Measurements from ENCODE around the gene NEK8. TPM values are rescaled to one million over a fixed set of nuclear protein-coding genes. Genes with fewer than 3 reads are reported as not detected.

The NEK8 gene
- total RNA-seq, 4 donors from 2014 or later, result 1.1 to 7.3 (median 2.6) TPM

DNA sequence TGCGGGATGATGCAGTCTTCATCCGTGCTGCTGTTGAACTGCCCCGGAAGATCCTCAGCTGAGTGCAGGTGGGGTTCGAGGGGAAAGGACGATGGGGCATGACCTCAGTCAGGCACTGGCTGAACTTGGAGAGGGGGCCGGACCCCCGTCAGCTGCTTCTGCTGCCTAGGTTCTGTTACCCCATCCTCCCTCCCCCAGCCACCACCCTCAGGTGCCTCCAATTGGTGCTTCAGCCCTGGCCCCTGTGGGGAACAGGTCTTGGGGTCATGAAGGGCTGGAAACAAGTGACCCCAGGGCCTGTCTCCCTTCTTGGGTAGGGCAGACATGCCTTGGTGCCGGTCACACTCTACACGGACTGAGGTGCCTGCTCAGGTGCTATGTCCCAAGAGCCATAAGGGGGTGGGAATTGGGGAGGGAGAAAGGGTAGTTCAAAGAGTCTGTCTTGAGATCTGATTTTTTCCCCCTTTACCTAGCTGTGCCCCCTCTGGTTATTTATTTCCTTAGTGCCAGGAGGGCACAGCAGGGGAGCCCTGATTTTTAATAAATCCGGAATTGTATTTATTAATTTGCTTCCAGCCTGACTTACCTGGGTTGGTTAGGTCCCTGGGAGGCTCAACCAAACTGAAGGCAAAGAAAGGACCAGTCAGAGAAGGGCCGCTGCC, 21.1 kb downstream of the NEK8 start:
- no peak for TF ChIP-seq CTCF (IDR thresholded peaks at IDR 0.05)
- TF ChIP-seq POLR2A (IDR thresholded peaks at IDR 0.05), result peak in 1 of 4 donors; percentile 1
- Histone ChIP-seq H3K27ac (peak overlapping the region; percentile 37 to 69 (median 58)), H3K4me3 (no peak overlapping the region), H3K4me1 (peaks cover 51 to 65% (median 53%) of the 10 kb centered on the region in 3 donors), H3K27me3 (no peaks in the 10 kb centered on the region), H3K9me3 (no peaks in the 10 kb centered on the region), H3K36me3 (peaks cover 7 to 35% (median 22%) of the 10 kb centered on the region in 3 donors)
- DNase-seq, result no peak
- 36 to 47% methylated on average over 2 to 3 of the region's 11 CpGs for WGBS, 2 donors
- intact Hi-C loops (cut with DNase I), result no loop called here

DNA sequence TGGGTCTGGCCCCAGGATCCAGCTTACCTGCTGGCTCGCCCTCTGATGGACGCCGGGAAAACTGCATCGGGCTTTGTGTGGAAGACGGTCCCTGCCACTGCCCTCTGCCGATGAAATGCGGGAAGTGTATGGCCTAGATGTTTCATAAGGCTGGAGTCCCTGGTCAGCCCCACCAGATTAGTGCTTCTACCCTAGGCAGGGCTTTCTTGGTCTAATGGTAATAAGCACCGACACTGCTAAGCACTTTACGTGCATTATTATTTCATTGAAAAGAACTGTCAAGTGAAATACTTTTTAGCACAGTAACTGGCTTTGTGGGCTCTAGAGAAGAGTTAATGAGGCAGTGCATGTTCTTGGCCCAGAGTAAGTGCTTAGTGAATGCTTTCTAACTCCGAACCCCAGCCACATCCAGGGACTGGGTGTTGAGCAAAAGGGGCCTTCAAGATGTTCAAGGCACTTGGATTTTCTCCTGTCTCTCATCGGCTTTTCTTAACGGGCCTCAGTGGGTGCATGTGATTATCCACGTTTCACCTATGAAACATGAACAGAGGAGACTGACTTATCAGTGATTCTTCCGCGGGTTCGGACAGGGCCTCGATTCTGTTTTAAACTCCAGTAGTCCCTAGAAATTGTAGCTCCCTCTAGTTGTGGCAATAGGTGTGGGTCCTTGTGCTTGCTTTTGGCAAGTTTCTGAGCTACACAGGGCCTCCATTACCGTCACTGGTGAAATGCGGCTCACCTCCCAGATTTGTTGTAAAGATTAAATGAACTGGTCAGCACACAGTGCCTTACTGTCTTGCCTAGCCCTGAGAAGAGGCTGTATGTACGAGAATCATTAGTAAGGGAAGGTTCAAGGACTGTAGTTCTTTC, 21.8 kb downstream of the NEK8 start:
- WGBS, 2 donors, result 20 to 40% methylated on average over 14 to 15 of the region's 20 CpGs
- peaks cover 43 to 65% (median 51%) of the 10 kb centered on the region in 3 donors for H3K4me1 ChIP-seq
- TF ChIP-seq POLR2A (IDR thresholded peaks at IDR 0.05), result peak in 1 of 4 donors; percentile 6
- peak; percentile 99 to 100 (median 100) for TF ChIP-seq CTCF (IDR thresholded peaks at IDR 0.05)
- peak overlapping the region; percentile 37 to 69 (median 58) for H3K27ac ChIP-seq
- peak; percentile 81 for DNase-seq
- H3K36me3 ChIP-seq, result peaks cover 7 to 35% (median 22%) of the 10 kb centered on the region in 3 donors
- intact Hi-C loops (cut with DNase I), result no loop called here
- H3K9me3 ChIP-seq, result no peaks in the 10 kb centered on the region
- H3K4me3 ChIP-seq, result no peak overlapping the region
- H3K27me3 ChIP-seq, result no peaks in the 10 kb centered on the region

- DNase-seq, result no peak
- no peaks in the 10 kb centered on the region for H3K9me3 ChIP-seq
- H3K27ac ChIP-seq, result no peak overlapping the region
- H3K4me3 ChIP-seq, result no peak overlapping the region
- intact Hi-C loops (cut with DNase I), result no loop called here
- peaks cover 7 to 35% (median 22%) of the 10 kb centered on the region in 3 donors for H3K36me3 ChIP-seq
- no peaks in the 10 kb centered on the region for H3K27me3 ChIP-seq
- no peak for TF ChIP-seq POLR2A (IDR thresholded peaks at IDR 0.05)
- TF ChIP-seq CTCF (IDR thresholded peaks at IDR 0.05), result no peak
- peaks cover 30 to 64% (median 37%) of the 10 kb centered on the region in 3 donors for H3K4me1 ChIP-seq
- 81 to 94% methylated on average over 8 to 9 of the region's 10 CpGs for WGBS, 2 donors
These were observed 23.2 kb downstream of the NEK8 start for GRCh38 chr17:28751600-28752366.

GRCh38 chr17:28755486-28755885, 26.9 kb downstream of the NEK8 start:
- no peaks in the 10 kb centered on the region for H3K27me3 ChIP-seq
- peaks cover 2 to 32% (median 4%) of the 10 kb centered on the region in 3 donors for H3K4me1 ChIP-seq
- H3K36me3 ChIP-seq, result peaks cover 9 to 44% (median 13%) of the 10 kb centered on the region in 3 donors
- H3K27ac ChIP-seq, result no peak overlapping the region
- no peak for DNase-seq
- TF ChIP-seq POLR2A (IDR thresholded peaks at IDR 0.05) (no peak), CTCF (IDR thresholded peaks at IDR 0.05) (no peak)
- intact Hi-C loops (cut with DNase I), result no loop called here
- no peak overlapping the region for H3K4me3 ChIP-seq
- WGBS, 2 donors, result 83 to 90% methylated on average over 7 of the region's 7 CpGs
- H3K9me3 ChIP-seq, result no peaks in the 10 kb centered on the region
